Spleen (tissue), 7 donors: Measurements from ENCODE around the gene OR7C1.

Experiments used
- CTCF ChIP-seq, 11 experiments: fragments of 200-600 bp in 7 of 11; fragments of 450-650 bp in 4 of 11; sonication (generic) in 4 of 11; IDR thresholded peaks in 8 of 11; conservative IDR thresholded peaks in 3 of 11; 1 replicate in 7 of 11; 2 replicates in 4 of 11; pipeline versions ENCODE4 v1.4.0 to v1.8.0; 2016 to 2021; ENCODE audit warnings: antibody characterized with exemption in 11 of 11, inconsistent platforms in 4 of 11, mild to moderate bottlenecking in 1 of 11
- POLR2A ChIP-seq, 3 donors: fragments of 450-650 bp; IDR thresholded peaks; one replicate each; pipeline ENCODE4 v1.5.1; 2017; ENCODE audit warnings: antibody characterized with exemption in 3 of 3, mild to moderate bottlenecking in 1 of 3
- POLR2AphosphoS5 ChIP-seq, 3 donors: sonication (generic); formaldehyde crosslinking; IDR thresholded peaks; one replicate each; pipeline ENCODE4 v1.5.1; 2017; ENCODE audit warnings: antibody characterized with exemption in 3 of 3
- donor health status: DM: no; HTN: no; CAD: no; lungs with moderate emphysema.
- donor health status: DM: no; HTN: no; CAD: no.
- donor health status: DM: no; HTN: no; CAD: no.

GRCh38 chr19:14770944-14771839, 63.8 kb downstream of the OR7C1 start:
- TF ChIP-seq CTCF (IDR thresholded peaks at IDR 0.05 in 8 of 11, conservative IDR thresholded peaks at IDR 0.05 in 3 of 11), result no peak
- no peak for TF ChIP-seq POLR2A (IDR thresholded peaks at IDR 0.05)
- TF ChIP-seq POLR2AphosphoS5 (IDR thresholded peaks at IDR 0.05), result peak in 1 of 3 donors; percentile 11
